Stimulated activated CD8-positive, alpha-beta memory T cell treated with anti-CD3 and anti-CD28 coated beads, Interleukin-4, amount 100 ng/mL, for 4 hours (primary cell): ENCODE measurements around the gene TMTC2.

Experiments
- DNase-seq, 2 donors: peaks; one replicate each; pipeline ENCODE4 v3.0.0-alpha.2; 2020; ENCODE audit warnings: low read depth in 2 of 2, low spot score in 1 of 2

Gene TMTC2

DNA sequence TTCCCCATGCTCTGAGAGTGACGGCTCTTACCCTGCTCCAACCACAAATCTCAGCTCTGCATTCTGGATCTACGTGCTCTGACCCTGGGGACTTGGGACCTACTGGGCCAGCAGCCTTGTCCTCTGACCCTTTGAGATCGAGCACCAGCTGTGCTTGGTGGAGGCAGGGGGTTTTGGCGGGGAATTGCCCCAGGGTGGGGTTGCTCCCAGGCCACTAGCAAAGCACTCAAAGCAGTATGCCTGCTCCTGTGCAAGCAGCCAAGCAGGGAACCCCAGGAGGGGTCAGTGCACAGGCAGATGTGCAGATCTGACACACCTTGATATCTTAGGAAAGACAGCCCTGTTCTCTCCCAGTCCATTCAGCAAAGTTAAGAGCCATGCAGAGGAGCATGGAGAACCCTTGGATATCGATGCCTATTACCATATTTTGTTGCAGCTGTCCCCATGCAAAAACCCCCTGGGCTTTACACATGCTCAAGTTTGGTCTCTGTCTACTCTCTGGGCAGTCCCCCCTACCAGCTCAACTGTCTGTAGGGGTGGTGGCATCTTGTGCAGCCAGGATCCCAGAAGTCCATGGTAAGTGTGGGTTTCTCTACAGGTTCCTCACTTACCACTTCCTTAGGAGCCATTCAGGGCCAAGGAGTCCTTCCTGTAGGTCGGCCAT is 319.0 kb downstream of the TMTC2 start:
- no peak for DNase-seq

DNA sequence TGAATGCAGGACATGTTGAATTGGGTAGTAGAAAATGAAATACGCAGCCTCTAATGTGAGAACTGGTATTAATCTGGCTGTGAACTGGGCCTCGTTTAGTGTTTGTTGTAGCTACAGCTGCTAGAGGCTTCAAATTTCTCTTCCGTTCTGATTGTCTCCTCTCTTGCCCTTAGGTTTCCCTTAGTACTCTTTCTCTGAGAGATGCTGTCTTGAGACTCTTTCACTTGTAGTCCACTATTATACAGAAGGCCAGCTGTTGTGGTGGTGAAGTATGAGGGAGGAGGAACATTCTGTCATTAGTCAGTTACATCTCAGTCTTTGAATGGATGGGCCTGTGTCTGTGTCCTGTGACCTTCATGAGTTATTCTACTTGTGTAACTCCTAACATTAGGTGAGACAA is 322.0 kb downstream of the TMTC2 start:
- no peak for DNase-seq

DNA sequence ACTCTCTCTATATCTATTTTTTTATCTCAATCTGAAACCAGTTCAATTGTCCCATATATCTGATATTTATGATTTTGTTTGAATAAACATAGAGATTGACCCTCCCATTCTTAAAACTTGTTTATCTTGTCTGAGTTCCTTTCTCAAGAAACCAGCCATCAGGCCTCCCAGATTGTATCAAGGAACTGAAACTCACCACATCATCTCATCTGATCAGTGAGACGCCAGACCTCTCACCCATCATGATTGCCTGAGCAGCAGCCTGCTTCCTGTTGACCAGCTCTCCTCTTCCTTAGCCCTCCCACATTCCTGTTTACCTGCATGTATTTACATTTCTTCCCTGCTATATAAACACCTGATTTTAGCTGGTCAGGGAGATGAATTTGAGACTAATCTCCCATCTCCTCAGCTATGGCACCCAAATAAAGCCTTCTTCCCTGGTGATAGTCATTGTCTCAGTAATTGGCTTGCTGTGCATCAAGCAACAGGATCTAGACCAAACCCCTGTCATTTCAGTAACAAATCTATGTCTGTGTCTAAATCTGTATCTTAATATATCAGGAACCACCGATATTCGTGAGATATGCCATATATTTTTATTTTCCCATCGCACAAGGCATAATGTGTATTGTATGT is 323.6 kb downstream of the TMTC2 start:
- no peak for DNase-seq

DNA sequence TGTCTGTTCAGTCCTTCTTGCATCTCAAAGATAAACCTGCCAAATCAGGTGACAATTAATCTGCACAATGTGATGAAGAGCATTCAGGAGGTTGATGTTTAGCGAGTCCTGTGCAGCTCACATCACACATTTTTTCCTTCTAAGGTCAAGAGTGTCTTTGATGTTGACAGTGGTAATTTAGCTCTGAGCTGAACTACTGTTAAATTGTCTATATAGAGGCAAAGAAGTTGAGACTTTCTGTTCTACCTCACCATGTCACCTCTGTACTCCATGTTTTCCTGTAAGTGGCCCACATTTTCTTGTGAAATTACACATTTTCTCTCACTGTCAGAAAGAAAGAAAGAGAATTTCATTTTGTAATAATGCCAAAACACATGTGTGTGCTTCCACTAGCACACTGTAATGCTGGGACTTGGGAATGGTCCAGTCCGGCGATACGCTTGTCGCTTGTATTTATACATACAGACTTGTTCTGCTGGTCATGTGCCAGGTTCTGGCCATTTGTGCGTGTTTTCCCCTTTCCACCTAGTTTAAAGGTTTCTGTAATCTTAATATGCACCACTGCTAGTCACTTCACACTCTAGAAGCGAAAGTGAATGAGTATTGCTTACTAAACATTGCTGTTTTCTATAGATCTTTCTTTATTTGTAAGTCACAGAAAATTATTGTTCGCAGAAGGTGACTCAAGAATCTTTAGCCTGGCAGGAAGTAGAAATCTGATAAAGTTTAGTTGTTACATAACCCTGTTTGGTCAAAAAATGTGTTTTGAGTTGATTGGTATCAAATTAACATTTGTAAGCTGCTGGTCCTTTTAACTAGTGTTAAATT is 328.9 kb downstream of the TMTC2 start:
- no peak for DNase-seq

DNA sequence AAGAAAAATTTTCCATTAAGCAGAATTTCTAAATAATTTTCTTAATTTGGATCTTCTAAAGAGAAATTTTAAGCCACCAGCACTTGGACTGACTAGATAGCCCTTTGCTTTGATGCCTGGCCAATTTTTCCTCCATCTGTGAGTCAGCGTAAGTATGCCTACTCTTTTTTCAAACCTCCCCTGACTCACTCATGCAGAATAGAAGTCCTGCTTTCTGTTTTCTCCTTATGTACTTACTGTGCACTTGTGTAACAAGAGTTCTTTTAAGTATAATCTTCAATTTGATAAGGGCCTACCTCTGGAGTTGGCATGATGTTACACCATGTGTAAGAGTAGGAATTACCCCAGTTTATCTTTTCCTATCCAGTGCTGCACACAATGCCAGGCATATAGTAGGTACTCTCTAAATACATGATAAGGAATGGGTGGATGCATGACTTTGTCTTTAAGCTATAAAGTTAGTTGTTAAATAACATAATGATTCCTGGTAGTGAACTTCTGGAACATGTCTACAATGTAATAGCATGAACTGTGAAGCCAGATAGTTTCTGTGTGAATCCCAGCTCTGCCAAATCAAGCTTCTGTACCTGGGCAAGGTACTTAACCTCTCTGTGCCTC is 329.6 kb downstream of the TMTC2 start:
- DNase-seq = no peak

DNA sequence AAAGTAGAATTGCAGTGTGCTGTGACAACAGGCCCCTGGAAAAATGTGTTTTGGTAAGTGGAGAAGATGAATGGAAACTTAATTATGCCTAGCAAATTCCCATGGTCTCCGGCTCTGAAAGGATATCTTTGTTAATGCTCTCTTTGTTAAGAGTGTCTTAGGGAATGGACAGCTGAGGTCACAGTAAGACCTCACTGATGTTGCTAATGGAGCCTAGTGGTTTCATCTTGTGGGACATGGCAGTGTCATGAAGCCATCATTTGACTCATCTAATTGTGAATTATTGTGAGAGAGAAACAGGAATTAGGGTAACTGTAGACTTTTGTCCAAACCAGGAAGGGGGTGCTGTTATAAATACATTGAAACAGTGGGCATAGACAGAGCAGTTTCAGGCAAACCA is 330.3 kb downstream of the TMTC2 start:
- DNase-seq = no peak

DNA sequence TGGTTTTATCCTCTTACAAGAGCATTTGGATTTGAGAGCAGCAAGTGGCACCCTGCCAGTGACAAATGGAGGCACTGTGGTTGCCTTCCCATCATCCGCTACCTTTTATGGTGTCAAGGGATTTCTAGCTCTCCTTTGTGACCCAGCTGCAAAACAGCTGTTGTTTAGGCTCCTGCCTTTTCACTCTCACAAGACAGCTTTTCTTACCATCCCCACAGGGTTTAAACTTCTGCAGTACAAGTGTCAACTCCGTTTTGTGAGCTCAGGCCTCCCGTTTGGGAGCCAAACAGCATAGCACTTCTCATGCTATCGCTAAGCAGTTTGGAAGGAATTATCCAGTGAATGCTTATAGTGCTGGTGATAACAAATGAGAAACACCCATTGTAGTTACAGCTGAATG is 331.4 kb downstream of the TMTC2 start:
- DNase-seq = no peak

DNA sequence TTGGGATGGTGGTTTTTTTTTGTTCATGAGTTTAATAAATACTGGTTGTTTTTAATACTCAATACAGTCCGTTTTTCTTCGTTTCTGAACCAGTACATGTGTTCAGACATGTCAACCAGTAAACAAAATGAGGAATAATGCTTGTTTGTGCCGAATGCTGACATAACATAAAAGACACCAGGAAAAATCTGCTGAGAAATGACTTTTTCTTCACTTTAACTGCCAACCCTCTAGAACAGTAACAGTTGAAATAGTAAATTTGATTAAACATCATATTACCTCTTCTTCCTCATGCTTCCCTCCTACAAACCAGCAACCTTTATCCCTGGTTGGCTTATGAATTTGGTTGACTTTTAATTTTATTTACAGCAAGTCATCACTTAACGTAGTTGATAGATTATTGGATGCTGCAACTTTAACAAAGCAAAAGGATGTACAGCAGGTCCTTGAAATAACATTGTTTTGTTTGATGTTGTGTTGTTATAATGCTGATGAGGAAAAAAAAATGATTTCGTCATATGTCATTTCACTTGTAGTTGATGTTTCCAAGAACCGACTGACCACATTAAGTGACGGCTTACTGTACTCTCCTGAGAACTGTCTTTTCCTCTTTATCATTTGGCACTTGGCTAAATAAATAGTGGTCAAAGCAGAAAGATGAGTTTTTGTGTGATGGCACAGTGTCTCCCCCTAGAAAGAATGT is 340.5 kb downstream of the TMTC2 start:
- DNase-seq = no peak

DNA sequence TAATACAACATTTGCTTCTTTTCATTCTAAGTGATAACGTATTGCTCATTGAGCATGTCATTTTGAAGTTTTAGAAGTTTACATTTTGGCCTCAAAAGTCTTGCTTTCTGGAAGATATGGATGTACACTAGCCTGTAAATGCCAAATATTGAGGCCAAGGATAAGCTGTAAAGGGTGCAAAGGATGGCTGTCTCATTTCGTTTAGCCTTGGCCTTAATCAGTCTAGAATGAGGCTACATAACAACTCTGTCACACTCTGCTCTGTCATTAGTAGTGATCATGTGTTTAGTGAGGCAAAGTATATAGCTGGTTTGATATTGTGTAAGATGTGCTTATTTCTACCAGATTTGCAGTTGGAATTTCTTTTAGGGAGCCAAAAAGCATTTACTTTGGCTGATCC is 344.5 kb downstream of the TMTC2 start:
- no peak for DNase-seq

DNA sequence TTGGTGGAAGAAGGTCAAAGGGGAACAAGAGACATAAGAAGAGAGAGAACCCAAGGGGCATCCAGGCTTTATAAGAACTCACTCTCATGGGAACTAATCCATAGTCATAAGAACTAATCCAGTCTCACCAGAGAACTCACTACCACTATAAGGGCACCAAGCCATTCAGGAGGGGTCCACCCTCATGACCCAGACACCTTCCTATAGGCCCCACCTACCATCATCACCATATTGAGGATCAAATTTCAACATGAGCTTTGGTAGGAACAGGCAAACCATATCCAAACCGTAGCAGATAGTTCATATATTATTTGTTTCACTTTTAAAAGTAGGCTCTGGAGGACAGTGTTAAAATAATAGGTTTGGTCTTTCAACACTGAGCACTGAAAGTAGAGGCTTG is 350.1 kb downstream of the TMTC2 start:
- no peak for DNase-seq

DNA sequence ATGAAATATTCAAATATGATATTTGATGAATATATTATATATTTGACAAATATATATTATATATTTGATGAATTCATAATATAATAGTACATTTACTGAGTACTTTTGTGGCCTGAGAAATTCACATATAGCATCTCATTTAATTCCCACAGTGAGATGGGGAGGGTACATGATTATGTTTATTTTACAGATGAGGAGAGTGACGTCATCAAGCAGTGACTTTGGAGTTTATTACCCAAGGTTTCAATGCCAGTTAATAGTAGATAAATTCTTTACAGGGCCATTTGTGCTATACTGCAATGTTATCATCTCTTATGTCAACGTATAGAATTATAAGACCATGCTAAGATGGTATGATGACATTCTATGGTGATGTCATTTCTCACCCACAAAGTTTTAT is 352.7 kb downstream of the TMTC2 start:
- DNase-seq = no peak

DNA sequence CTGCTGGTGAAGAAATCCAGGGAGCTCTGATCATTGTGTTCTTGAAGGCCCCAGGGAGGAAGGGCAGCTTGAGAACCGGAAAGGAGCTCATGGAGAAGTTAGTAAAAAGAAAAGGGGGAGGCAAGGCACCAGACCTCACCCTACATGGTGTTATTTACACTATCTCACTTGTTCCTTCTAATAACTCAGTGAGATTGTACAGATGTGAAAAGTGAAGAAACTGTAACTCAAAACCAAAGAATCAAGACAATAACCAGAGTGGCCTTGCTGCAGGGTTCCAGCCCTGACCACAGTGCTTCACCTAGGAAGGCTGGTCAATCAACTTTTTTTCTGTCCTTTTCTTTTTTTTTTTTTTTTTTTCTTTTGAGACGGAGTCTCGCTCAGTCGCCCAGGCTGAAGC is 353.6 kb downstream of the TMTC2 start:
- DNase-seq = no peak

DNA sequence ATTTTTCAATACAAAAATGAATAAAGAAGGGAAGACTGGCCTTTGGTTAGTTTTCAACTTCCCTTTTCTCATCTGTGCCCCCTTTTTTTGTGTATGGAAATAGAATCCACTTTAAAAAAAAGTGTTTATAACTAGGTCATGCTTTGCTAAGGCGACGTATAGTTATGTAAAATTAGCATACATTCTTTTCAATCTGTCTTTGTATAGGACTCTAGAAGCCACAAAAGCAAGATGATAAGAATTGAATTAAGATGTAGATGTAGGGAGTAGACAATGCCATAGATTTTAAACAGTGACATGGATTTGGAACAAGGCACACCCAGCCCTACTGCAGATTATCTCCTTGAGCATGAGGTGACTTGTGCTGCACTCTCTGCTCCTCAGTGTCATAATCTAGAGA is 354.3 kb downstream of the TMTC2 start:
- DNase-seq = no peak

DNA sequence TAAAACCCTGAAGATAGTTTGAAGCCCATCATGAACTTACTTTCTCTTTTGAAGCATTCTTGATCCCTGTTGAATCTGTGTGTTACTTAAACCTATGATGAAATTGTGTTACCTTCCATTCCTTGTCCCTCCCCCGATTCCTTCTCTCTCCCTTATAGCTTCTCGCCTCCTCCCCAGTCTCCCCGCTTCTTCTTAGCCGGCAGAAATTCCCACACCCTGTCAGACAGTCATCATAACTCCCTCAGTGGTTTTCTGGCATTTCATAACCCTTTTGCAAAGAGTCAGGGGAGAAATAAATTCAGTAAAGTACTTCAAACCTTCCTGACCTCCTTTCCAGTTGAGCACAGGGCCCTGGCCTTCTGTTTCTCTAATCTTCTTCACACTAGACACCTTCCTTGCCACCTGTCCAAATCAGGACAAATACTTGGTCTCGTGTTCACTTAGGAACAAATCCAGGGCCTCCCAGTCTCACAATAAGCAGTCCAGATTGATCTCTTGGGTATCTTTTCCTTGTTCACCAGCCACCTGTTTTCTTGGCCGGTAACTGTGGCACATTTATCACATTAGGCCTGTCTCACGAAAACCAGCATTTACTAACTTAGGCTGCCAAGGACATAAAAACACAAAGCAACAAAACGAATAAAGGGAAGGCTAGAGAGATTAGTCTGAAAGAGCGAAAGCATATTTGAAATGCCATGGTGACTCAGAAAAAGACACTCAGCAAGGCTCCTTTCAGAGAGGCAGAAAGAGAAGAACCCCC is 355.9 kb downstream of the TMTC2 start:
- DNase-seq = no peak

DNA sequence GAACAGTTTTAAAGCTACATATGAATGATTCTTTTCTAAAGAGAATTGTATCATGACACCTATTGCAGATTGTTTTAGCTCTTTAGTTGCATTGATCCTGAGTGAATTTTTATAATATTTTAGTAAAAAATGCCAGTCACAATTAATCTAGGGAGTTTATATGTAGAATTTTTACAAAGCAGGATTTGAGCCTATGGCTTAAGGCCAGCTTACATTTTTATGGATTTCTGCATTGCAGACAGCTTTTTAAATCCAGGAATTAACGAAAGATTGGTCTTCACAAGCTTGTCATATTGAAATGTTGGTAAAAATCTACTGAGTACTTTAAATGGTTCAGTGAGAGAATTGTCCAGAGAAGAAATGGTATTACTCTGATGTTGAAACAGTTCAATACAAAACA is 358.0 kb downstream of the TMTC2 start:
- no peak for DNase-seq

DNA sequence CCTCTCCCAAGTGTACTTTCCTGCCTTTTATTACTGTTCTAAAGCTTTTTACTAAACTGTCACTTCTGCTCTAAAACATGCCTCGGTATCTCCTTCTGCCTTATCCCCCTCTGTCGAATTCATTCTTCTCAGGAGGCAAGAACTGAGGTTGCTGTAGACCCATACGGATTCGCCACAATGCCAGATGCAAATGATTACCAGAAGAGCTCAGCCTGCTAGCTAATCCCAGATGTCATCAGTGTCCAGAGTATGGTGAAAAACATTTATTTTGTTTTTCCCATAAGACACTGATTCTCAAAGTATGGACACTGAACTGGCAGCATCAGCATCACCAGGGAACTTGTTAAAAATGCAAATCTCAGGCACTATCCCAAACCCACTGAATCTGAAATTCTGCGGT is 359.3 kb downstream of the TMTC2 start:
- no peak for DNase-seq

DNA sequence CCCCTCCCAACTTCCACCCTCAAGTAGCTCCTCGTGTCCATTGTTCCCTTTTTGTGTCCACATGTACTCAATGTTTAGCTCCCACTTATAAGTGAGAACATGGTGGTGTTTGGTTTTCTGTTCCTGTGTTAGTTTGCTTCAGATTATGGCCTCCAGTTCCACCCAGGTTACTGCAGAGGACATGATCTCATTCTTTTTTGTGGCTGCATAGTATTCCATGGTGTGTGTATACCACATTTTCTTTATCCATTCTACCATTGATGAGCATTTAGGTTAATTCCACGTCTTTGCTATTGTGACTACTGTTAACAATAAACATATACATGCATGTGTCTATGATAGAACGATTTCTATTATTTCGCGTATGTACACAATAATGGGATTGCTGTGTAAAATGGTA is 362.6 kb downstream of the TMTC2 start:
- no peak for DNase-seq

DNA sequence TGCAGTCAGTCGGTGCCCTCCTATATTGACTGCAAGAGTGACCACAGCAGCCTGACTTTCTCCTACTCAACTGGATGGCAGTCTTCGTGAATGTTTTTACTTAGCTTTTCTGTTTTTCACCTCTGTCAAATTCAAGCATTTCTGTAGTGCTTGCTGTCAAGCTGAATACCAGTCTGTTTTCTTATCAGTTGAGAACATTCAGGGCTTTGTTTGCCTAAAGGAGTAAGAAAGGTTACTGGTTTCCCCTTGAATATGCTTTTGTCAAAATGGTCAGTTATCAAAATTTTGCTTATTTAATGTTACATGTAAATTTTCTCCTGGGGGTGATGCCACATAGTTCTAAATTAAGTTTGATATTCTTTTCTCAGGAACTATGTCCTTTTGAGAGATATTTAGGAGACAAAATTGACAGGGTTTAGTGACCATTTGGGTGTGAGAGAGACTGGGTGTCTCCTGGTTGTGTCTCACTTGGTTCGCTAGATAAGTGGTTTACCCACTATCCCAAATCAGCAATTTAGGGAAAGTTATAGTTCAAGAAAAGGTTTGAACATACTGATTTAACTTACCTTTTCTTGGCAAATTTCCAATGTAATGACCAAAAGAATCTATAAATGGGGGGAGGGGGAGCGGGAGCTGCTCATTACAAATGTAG is 366.3 kb downstream of the TMTC2 start:
- no peak for DNase-seq

DNA sequence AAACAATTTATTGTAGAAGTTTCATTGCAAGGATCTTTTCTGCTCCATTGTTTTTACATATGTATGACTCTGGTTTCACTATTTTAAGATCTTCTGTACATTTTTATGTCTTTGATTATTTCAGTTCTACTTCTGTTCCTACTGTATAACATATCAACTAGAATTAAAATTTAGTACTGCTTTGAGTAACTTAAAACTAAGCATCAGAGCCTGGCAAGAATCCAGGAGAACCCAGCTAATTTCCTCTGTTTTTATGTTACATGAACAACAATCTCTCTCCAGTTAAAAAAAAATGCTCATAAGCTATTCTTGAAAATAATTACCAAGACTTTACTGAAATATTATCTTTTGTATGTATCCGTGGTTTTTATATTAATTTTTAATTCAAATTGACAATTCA is 370.7 kb downstream of the TMTC2 start:
- no peak for DNase-seq

DNA sequence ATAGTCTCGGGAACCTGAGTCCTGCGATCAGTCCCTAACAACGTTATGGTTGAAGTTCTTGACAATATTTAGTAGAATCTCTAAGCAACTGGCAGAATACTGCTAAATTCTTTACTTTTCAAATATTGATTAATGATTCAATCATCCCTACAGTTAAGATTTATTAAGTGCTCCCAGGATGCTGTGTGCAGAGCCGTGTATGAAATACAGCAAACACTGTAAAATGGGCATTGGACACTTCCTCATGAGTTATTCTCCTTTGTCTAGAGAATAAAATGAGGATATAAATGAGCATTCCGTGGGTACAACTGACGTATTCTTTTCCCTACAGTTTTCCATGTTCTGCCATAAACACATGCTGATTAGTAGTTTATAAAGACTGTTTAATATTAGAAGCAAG is 372.4 kb downstream of the TMTC2 start:
- no peak for DNase-seq
